Colon (tissue), 2 donors: ENCODE data around the gene PPP1R9A.
A peak's percentile ranks its signal among the peaks of the same experiment; 100 is the strongest.
"Not testable (repeated sequence)": the region's sequence is repeated elsewhere in the genome, so short reads cannot be mapped to it uniquely, and the experiment has no call there.

Experiments
- FAIRE-seq: peaks from 2 replicates; lab custom pipeline; 2012; peaks lifted over from hg19 to GRCh38; lab: Jason Lieb, UNC
- donor health status: control.
- donor health status: control.

Gene PPP1R9A

DNA sequence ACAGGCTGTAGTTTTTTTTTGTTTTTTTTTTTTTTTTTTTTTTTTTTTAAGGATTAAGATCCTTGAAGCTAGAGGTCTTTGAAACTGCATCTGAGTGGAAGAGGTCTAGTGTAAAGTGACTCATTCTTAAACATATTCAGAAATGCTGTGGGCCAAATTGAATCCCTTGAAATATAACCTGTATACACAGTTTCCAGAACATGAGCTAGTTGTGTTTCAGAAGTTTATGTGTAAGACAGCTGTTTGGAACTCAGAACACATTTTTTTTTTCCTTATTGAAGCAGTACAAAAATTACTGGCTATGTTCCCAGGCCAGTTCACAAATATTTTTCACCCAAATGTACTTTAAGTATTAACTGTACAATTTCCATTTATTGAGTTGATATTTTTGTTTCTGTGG, 67.9 kb downstream of the PPP1R9A start:
- no peak for FAIRE-seq

DNA sequence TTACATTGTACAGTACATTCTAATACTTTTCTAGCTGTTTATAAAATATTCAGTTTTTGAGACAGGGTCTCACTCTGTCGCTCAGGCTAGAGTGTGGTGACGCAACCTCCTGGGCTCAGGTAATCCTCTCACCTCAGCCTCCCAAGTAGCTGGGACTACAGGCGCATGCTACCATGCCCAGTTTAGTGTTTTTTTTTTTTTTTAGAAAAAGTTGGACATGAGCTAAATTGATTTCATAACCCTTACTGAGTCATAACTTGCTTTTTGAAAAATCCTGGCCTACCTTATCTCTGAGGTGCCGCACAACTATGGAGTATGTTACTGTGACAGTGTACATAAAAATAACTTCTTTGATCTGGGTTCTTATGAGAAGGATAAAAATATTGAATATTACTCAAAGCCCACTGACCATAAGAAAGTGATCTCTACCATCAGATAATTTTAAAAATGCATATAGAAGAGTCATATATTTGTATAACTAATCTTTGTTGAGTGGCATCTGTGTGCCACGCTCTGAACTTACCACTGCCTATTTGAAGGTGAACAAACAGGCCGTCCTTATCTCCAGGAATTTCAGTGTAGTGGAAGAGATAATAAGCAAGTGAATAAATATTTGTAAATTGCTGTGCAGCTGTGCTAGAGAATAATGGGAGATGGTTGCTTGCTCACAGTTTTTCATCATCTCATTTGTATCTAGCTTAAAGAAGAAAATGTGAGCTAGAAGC, 73.2 kb downstream of the PPP1R9A start:
- FAIRE-seq: no peak

DNA sequence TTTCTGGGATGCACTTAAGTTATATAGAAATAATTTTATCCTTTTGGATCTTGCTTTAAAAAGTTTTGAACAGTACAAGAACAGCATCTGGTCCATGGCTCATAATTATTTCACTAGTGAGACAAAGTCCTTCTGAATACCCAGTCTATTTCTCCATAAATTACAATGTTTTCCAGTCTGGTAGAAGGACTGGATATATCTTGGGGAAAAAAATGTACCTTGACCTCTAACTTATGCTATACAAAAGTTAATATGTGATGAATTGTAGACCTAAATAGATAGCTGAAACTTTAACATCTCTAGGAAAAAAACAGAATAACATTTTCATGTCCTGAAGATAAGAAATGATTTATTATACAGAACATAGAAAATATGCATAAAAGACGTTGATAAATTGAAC, 88.5 kb downstream of the PPP1R9A start:
- peak; percentile 10 for FAIRE-seq

DNA sequence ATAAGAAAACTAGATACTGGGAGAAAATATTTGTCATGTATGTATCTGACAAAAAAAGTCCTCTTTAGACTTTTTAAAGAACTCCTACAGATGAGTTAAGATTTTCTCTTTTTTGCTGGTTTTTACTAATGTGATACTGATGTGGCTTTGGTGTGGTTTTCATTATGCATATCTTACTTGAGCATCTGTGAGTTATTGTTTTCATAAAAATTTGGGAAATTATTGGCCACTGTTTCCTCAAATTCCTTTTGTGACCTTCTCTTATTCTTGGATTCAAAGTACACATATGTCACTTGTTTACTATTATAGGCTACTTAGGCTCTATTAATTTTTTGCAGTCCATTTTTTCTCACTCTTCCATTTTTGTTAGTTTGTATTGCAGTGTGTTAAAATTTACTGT, 89.0 kb downstream of the PPP1R9A start:
- no peak for FAIRE-seq

DNA sequence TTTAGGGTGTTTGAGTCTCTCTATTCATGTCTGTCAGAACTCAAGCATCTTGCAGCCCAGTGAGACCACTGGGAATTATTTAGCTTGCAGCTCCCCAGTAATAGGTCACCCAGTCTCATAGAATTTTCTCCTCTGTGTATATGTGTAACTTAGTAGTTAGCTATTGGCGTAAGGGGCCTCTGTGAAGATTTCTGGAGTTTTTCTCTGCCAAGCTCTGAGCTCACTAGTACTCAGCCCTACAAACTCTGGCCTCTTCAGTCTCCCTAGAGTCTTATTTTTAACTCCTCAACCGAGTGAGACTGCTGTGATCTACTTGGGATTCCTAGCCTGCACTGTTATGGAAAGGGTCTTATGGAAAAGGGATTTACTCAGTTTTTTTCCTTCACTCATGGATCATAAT, 90.2 kb downstream of the PPP1R9A start:
- no peak for FAIRE-seq

DNA sequence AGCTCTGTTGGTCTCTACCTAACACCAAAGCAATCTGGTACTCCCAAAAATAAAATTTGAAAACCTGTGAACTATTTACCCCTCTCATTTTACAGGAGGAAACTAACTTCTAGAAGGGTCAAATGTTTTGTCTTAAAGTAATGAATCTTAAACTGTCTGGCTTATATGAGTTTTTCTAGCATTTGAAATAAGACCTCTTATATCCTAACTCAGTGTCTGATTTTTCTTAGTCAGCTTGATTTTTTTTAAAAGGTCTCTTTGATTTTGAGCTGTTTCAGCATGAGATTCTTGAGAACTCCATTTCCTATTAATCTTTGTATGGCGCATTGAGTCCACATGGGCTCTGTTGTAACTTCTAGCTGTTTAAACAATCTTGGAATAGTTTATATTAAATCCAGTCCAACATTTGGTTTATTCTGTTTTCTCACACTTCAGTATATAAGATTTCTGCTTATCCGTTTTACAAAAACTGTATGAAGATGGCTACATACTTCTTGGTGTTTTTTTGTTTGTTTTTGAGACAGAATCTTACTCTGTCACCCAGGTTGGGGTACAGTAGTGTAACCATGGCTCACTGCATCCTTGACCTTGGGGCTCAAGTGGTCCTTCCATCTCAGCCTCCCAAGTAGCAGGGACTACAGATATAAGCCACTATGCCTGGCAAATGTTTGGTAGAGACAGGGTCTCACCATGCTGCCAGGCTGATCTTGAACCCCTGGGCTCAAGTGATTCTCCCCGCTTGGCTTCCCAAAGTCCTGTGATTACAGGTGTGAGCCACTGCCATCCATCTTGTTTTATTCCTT, 91.1 kb downstream of the PPP1R9A start:
- no peak for FAIRE-seq

GRCh38 chr7:94999069-94999351, 91.6 kb downstream of the PPP1R9A start:
- peak; percentile 18 for FAIRE-seq

- peak; percentile 33 for FAIRE-seq
Observed at GRCh38 chr7:94999601-95000000, 92.2 kb downstream of the PPP1R9A start.

GRCh38 chr7:95001258-95001657, 93.9 kb downstream of the PPP1R9A start:
- peak; percentile 31 for FAIRE-seq

- no peak for FAIRE-seq
Observed at GRCh38 chr7:95001815-95002561, 94.6 kb downstream of the PPP1R9A start.

DNA sequence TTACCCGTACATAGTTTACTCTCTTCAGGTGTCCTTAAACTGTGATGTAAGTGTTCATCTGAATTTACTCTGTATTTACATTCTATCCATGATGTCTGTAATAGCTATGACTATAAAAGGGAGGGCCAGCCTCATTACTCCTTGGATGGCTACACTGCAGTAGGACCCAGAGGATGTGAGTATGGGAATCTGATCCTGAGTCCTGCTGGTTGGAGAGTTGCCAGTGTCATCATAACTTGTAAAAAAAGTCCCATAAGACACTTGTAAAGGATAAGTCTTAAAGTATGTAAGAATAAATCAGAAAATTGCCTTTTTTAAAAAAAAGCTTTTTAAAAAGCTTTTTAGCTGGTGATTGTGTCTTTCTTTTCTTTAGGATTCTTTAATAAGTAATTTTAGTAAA, 95.4 kb downstream of the PPP1R9A start:
- FAIRE-seq: no peak

DNA sequence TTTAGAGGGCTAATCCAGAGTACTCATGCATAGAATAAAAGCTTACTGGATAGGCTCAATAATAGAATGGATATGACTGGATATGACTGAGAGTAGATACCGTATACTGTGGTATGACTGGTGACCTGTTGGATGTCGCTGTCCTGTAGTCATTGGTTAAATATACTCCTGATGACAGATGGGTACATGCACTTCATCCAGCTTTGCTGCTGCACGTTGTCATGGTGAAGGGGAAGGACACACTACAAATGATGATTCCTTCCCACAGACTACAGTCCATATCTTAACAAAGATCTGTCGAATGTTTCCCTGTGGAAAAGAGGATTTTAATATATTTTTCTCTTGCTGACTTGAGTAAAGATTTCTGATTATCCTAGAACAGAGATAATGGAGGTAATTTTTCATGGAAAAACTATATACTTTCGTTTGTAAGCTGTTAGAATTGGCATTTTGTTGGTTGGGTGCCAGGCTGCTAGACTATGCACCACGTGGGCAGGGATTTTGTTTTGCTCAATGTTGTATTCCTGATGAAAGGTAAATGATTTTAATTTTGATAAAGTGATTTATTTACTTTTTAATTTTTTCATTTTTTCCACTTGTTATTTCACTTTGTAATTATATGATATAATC, 97.3 kb downstream of the PPP1R9A start:
- no peak for FAIRE-seq

GRCh38 chr7:95006010-95006409, 98.6 kb downstream of the PPP1R9A start:
- no peak for FAIRE-seq

DNA sequence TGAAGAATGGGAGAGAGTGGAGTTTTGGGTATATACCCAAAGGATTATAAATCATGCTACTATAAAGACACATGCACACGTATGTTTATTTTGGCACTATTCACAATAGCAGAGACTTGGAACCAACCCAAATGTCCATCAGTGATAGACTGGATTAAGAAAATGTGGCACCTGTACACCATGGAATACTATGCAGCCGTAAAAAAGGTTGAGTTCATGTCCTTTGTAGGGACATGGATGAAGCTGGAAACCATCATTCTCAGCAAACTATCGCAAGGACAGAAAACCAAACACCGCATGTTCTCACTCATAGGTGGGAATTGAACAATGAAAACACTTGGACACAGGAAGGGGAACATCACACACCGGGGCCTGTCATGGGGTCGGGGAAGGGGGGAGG, 101.4 kb downstream of the PPP1R9A start:
- FAIRE-seq: not testable (repeated sequence)

DNA sequence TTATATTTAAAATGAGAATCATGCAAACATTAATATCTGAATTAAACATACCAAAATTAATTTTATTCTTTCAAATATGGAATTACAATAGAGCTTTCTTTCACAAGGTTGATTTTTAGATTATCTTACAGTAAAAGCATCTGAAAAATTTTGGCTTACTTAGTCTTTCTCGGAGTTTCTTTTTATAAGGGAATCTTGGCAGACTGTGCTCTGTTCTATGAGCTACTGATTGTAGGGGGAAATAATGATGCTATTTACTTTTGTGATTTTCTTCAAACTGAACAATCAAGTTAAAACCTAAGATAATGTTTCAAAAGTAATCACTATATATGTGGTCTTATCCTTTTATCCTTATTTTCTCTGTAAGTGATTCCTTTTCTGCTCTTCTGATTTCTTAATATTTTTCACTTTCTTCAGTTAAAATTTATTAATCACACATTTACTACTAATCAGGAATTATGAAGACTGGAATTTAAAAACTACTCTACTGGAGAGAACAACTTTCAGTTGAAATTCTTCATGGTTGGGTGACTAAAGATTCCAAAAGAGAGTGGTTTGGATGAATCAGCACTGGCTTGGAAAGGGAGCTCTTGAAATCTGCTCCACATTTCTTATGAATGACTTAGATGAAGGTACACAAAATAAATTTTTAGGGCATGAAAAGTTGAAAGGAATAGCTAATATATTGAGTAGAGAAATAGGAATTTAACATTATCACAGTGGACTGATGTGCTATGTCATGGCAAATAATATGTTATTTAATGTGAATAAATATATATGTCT, 103.9 kb downstream of the PPP1R9A start:
- no peak for FAIRE-seq

GRCh38 chr7:95011995-95012394, 104.6 kb downstream of the PPP1R9A start:
- FAIRE-seq: no peak

DNA sequence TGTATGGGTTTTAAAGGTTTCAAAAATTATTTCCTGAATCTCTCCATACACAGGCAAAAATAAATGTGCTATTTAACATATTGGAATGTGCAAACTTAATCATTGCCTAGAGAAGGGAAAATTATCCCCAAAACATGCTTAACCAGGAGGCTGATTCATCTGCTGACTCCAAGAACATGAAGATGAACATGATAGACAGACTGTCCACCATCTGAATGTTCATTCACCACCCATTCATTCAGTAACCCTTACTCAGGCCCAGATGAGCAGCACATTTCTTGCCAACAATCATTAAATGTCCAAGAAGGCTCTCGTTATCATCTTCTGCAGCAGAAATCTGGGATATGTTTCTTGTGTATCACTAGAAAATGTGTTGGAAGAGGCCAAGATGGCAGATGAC, 110.6 kb downstream of the PPP1R9A start:
- FAIRE-seq: no peak

DNA sequence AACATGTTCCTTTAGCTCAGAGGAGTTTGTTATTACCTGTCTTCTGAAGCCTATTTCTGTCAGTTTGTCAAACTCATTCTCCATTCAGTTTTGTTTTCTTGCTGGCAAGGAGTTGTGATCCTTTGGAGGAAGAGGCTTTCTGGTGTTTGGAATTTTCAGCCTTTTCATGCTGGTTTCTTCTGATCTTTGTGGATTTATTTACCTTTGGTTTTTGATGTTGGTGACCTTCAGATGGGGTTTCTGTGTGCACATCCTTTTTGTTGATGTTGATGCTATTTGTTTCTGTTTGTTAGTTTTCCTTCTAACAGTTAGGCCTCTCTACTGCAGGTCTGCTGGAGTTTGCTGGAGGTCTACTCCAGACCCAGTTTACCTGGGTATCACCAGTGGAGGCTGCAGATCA, 118.6 kb downstream of the PPP1R9A start:
- no peak for FAIRE-seq

DNA sequence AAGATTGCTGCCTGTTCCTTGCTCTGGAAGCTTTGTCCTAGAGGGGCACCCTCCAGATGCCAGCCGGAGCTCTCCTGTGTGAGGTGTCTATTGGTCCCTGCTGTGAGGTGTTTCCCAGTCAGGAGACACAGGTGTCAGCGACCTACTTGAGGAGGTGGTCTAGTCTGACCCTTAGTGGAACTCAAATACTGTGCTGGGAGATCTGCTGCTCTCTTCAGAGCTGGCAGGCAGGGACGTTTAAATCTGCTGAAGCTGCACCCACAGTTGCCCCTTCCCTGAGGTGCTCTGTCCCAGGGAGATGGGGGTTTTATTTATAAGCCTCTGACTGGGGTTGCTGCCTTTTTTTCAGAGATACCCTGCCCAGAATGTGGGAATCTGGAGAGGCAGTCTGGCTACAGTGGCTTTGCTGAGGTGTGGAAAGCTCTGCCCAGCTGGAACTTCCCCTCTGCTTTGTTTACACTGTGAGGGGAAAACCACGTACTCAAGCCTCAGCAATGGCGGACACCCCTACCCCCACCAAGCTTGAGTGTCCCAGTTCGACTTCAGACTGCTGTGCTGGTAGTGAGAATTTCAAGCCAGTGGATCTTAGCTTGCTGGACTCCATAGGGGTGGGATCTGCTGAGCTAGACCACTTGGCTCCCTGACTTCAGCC, 119.2 kb downstream of the PPP1R9A start:
- no peak for FAIRE-seq

DNA sequence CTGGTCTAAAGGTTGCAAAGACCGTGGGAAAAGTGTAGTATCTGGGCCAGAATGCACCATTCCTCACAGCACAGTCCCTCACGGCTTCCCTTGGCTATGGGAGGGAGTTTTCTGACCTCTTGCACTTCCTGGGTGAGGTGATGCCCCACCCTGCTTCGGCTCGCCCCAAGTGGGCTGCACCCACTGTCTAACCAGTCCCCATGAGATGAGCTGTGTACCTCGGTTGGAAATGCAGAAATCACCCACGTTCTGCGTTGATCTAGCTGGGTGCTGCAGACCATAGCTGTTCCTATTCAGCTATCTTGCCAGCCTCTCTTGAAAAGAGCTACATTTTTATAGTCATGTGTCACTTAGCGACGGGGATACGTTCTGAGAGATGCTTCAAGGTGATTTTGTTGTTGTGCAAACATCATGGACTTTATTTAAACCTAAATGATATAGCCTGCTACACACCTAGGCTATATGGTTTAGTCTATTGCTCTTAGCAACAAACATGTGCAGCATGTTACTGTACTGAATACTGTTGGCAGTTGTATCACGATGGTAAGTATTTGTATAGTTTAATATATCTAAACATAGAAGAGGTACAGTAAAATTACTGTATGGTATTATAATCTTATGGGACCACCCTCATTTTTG, 120.0 kb downstream of the PPP1R9A start:
- no peak for FAIRE-seq

DNA sequence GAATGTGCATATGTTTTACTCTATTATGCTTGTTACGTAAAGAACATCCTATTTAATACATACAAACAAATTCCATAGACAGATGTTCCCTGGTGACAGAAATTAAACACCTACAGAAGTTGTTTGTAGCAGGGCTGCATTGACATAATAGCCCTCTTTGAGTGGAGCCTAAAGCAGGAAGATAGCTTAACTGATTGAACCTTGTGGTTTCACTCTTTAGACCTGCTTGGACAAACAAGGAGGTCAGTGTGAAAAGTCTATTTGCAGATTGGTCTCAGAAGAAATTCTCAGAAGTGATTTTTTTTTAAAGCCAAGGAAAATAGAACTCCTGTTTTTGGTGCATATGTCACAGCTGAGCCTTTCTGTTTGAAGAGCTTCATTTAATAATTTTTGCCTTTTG, 121.3 kb downstream of the PPP1R9A start:
- no peak for FAIRE-seq
